ENCODE measurements around the gene BCAN.

BCAN gene

DNA sequence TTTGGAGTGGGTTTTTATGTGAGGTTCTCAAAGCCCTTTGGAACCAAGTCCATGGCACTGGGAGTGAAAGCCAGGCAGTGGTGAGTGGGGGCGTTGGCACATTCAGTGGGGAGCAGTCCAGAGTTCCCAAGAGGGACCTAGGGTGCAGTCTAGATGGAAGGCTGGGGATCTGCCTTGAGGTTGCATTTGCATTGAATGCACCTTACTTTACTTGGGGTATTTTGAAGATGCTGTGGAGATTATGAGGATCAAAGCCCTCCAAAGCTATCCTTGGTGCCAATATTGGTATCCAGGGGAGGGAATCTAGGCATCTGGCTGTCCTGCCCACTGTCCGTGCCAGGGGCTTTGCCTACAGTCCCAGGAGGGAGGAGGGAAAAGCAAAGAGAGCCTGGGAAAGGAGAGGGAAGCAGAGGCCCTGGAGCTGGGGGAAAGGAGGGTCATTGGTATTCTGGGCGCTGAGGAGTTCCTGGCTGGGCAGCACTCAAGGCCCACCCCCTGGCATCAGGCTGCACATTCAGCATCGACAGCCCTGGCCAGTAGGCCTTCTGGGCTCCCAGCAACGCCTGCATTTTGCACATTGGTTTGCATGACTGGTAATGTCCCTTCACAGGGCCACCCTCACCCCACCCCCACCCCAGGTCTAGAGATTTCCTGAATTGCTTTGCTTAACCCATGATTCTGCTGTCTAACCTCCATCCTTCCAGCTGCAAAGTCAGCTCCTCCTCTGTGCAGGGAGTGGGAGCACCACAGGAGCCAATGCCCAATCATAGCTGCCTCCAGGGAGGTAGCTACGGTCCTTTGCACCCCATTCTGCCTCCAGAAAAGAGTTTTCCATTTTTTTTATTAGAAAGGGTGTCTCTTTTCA, 843 bp upstream of the BCAN start:
- Histone ChIP-seq H3K9ac (ENCODE audit: low read length) (no peak overlapping the region), H3K27me3 (ENCODE audit: control insufficient read depth, insufficient read depth, low read length) (peaks cover 87% of the 10 kb centered on the region), H3K36me3 (ENCODE audit: control insufficient read depth, insufficient read depth, low read length) (no peaks in the 10 kb centered on the region), H3K4me3 (ENCODE audit: low read length) (no peak overlapping the region), H3K9me3 (ENCODE audit: control insufficient read depth, low read length) (no peaks in the 10 kb centered on the region), H3K4me1 (ENCODE audit: control insufficient read depth, insufficient read depth, low read length) (peaks cover 11% of the 10 kb centered on the region)

DNA sequence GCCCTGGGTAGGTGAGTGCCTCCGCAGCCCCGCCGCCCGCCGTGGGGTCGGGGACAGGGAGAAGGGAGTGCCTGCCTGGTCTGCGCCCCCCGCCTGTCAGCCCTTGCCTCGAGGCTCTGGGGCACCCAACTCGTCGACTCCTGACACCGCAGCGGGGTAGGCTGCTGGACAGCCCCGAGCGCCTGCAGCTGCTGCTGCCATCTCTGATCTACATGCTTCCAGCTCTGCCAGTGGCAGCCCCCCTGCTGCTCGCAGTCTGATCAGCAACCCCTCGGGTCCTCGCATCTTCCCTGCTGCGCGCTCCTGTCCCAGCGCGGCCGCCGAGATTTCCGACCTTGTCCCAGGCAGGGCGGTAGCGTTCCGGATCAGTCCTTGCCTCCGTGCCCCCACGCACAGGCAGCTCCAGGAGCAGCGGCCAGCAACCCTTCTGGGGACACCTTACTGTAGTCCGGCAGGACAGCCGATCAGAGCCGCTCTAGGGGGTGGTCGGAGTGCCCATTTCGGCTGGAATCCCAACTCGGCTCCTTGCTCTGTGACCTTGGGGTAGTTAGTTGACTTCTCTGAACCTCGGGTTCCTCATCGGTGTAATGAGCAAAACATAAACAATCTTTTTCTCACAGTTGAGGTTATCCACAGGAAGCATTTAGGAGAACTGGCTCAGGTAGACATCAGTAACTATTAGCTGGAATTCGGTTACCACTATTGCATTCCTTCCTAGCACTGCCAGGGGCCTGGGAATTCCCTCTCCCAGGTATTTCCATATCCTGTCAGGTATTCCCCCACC, 540 bp downstream of the BCAN start:
- H3K27me3 ChIP-seq (ENCODE audit: control insufficient read depth, insufficient read depth, low read length) = peaks cover 97% of the 10 kb centered on the region
- H3K9ac ChIP-seq (ENCODE audit: low read length) = no peak overlapping the region
- no peaks in the 10 kb centered on the region for H3K9me3 ChIP-seq (ENCODE audit: control insufficient read depth, low read length)
- no peak overlapping the region for H3K4me3 ChIP-seq (ENCODE audit: low read length)
- H3K36me3 ChIP-seq (ENCODE audit: control insufficient read depth, insufficient read depth, low read length) = no peaks in the 10 kb centered on the region
- H3K4me1 ChIP-seq (ENCODE audit: control insufficient read depth, insufficient read depth, low read length) = peaks cover 11% of the 10 kb centered on the region

GRCh38 chr1:156643049-156643777, 1.3 kb downstream of the BCAN start:
- H3K27me3 ChIP-seq (ENCODE audit: control insufficient read depth, insufficient read depth, low read length) = peaks cover 99% of the 10 kb centered on the region
- H3K9ac ChIP-seq (ENCODE audit: low read length) = no peak overlapping the region
- no peaks in the 10 kb centered on the region for H3K9me3 ChIP-seq (ENCODE audit: control insufficient read depth, low read length)
- peaks cover 11% of the 10 kb centered on the region for H3K4me1 ChIP-seq (ENCODE audit: control insufficient read depth, insufficient read depth, low read length)
- H3K4me3 ChIP-seq (ENCODE audit: low read length) = no peak overlapping the region
- no peaks in the 10 kb centered on the region for H3K36me3 ChIP-seq (ENCODE audit: control insufficient read depth, insufficient read depth, low read length)

DNA sequence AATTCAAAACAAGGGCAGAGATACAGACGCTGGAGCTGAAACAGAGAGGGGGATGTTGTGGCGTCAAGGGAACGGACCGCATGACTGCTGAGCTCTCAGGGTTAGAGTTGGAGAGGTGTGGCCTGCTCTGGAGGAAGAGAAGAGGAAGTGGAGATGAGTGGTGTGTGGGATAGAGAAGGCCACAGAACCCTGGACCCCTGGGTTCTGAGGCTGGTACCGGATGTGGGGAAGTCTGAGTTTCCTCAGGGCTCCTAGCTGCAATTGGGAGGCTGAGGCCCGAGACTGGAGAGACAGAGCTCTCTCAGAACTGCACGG, 1.8 kb downstream of the BCAN start:
- Histone ChIP-seq H3K9ac (ENCODE audit: low read length) (no peak overlapping the region), H3K4me1 (ENCODE audit: control insufficient read depth, insufficient read depth, low read length) (peaks cover 11% of the 10 kb centered on the region), H3K27me3 (ENCODE audit: control insufficient read depth, insufficient read depth, low read length) (peaks cover 96% of the 10 kb centered on the region)

GRCh38 chr1:156644146-156644545, 2.2 kb downstream of the BCAN start:
- Histone ChIP-seq H3K9ac (ENCODE audit: low read length) (no peak overlapping the region), H3K27me3 (ENCODE audit: control insufficient read depth, insufficient read depth, low read length) (peaks cover 91% of the 10 kb centered on the region), H3K4me3 (ENCODE audit: low read length) (no peak overlapping the region)

More for the DNA sequence above, 1.8 kb downstream of the BCAN start:
- Histone ChIP-seq H3K4me3 (ENCODE audit: low read length) (no peak overlapping the region), H3K9me3 (ENCODE audit: control insufficient read depth, low read length) (no peaks in the 10 kb centered on the region), H3K36me3 (ENCODE audit: control insufficient read depth, insufficient read depth, low read length) (no peaks in the 10 kb centered on the region)

DNA sequence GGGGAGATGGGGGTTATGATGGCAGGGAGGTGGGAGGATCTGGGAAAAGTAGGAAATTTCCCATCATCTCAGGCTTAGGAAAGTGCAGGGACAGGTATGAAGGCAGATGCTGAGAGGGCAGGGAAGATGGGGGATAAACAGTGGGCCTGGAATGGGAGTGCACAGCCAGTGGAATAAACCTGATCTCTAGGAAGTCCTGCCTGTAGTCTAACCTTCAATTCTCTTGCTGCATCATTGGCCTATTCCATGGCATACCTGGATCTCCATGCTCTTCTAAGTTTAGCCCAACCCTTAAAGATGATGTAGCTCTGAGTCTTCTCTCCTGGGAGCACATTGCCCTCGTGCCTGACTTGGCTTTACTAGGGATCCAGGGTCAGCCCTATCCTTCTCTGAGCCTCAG, 2.7 kb downstream of the BCAN start:
- Histone ChIP-seq H3K9ac (ENCODE audit: low read length) (no peak overlapping the region), H3K9me3 (ENCODE audit: control insufficient read depth, low read length) (no peaks in the 10 kb centered on the region), H3K4me1 (ENCODE audit: control insufficient read depth, insufficient read depth, low read length) (peaks cover 11% of the 10 kb centered on the region), H3K4me3 (ENCODE audit: low read length) (no peak overlapping the region), H3K36me3 (ENCODE audit: control insufficient read depth, insufficient read depth, low read length) (no peaks in the 10 kb centered on the region), H3K27me3 (ENCODE audit: control insufficient read depth, insufficient read depth, low read length) (peaks cover 87% of the 10 kb centered on the region)

More at GRCh38 chr1:156644146-156644545, 2.2 kb downstream of the BCAN start:
- no peaks in the 10 kb centered on the region for H3K36me3 ChIP-seq (ENCODE audit: control insufficient read depth, insufficient read depth, low read length)
- H3K4me1 ChIP-seq (ENCODE audit: control insufficient read depth, insufficient read depth, low read length) = peaks cover 11% of the 10 kb centered on the region
- H3K9me3 ChIP-seq (ENCODE audit: control insufficient read depth, low read length) = no peaks in the 10 kb centered on the region

DNA sequence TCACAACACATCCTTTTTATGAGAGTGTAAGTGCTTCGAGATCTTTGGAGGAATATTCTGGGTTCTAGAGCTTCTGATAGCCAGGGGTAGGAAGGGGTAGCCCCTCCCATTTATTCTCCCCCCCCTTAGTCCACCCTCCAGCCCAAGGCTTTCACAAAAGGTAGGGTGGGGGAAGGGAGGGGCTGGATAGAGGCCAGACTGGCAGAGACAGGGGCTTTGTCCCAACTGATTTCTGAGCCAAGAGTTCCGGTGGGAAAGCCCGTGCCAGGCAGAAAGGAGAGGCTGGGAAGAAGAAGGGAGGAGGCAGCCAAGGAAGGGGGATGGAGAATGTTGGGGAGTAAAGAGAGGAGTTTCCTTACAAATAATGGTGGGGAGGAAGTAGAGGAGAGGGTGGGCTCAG, 3.1 kb downstream of the BCAN start:
- H3K27me3 ChIP-seq (ENCODE audit: control insufficient read depth, insufficient read depth, low read length) = peaks cover 82% of the 10 kb centered on the region
- H3K4me1 ChIP-seq (ENCODE audit: control insufficient read depth, insufficient read depth, low read length) = peaks cover 11% of the 10 kb centered on the region
- H3K4me3 ChIP-seq (ENCODE audit: low read length) = no peak overlapping the region
- H3K9ac ChIP-seq (ENCODE audit: low read length) = no peak overlapping the region
- no peaks in the 10 kb centered on the region for H3K36me3 ChIP-seq (ENCODE audit: control insufficient read depth, insufficient read depth, low read length)
- no peaks in the 10 kb centered on the region for H3K9me3 ChIP-seq (ENCODE audit: control insufficient read depth, low read length)

GRCh38 chr1:156645666-156646065, 3.7 kb downstream of the BCAN start:
- Histone ChIP-seq H3K4me3 (ENCODE audit: low read length) (no peak overlapping the region), H3K27me3 (ENCODE audit: control insufficient read depth, insufficient read depth, low read length) (peaks cover 76% of the 10 kb centered on the region), H3K4me1 (ENCODE audit: control insufficient read depth, insufficient read depth, low read length) (peaks cover 11% of the 10 kb centered on the region)

DNA sequence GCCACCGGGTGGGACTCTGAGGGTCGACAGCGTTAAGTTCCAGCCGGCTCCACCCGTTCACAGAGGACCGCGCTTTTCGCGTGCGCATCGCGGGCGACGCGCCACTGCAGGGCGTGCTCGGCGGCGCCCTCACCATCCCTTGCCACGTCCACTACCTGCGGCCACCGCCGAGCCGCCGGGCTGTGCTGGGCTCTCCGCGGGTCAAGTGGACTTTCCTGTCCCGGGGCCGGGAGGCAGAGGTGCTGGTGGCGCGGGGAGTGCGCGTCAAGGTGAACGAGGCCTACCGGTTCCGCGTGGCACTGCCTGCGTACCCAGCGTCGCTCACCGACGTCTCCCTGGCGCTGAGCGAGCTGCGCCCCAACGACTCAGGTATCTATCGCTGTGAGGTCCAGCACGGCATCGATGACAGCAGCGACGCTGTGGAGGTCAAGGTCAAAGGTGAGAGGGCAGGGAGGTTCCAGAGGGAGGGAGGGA, 4.9 kb downstream of the BCAN start:
- H3K9ac ChIP-seq (ENCODE audit: low read length) = no peak overlapping the region
- no peaks in the 10 kb centered on the region for H3K36me3 ChIP-seq (ENCODE audit: control insufficient read depth, insufficient read depth, low read length)
- no peaks in the 10 kb centered on the region for H3K9me3 ChIP-seq (ENCODE audit: control insufficient read depth, low read length)
- H3K4me3 ChIP-seq (ENCODE audit: low read length) = no peak overlapping the region
- peaks cover 65% of the 10 kb centered on the region for H3K27me3 ChIP-seq (ENCODE audit: control insufficient read depth, insufficient read depth, low read length)
- H3K4me1 ChIP-seq (ENCODE audit: control insufficient read depth, insufficient read depth, low read length) = peaks cover 5% of the 10 kb centered on the region

More at GRCh38 chr1:156645666-156646065, 3.7 kb downstream of the BCAN start:
- no peaks in the 10 kb centered on the region for H3K36me3 ChIP-seq (ENCODE audit: control insufficient read depth, insufficient read depth, low read length)
- no peak overlapping the region for H3K9ac ChIP-seq (ENCODE audit: low read length)
- no peaks in the 10 kb centered on the region for H3K9me3 ChIP-seq (ENCODE audit: control insufficient read depth, low read length)

GRCh38 chr1:156647351-156647750, 5.4 kb downstream of the BCAN start:
- H3K9me3 ChIP-seq (ENCODE audit: control insufficient read depth, low read length) = no peaks in the 10 kb centered on the region
- H3K9ac ChIP-seq (ENCODE audit: low read length) = no peak overlapping the region
- H3K4me3 ChIP-seq (ENCODE audit: low read length) = no peak overlapping the region
- H3K27me3 ChIP-seq (ENCODE audit: control insufficient read depth, insufficient read depth, low read length) = peaks cover 59% of the 10 kb centered on the region
- H3K4me1 ChIP-seq (ENCODE audit: control insufficient read depth, insufficient read depth, low read length) = peaks cover 2% of the 10 kb centered on the region
- H3K36me3 ChIP-seq (ENCODE audit: control insufficient read depth, insufficient read depth, low read length) = no peaks in the 10 kb centered on the region

DNA sequence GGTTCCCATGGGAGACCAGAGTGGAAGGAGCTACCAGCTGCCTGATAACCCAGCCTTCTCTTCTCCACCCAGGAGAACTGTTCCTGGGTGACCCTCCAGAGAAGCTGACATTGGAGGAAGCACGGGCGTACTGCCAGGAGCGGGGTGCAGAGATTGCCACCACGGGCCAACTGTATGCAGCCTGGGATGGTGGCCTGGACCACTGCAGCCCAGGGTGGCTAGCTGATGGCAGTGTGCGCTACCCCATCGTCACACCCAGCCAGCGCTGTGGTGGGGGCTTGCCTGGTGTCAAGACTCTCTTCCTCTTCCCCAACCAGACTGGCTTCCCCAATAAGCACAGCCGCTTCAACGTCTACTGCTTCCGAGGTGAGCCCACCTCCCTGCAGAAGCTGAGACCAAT, 6.6 kb downstream of the BCAN start:
- no peaks in the 10 kb centered on the region for H3K4me1 ChIP-seq (ENCODE audit: control insufficient read depth, insufficient read depth, low read length)
- H3K9ac ChIP-seq (ENCODE audit: low read length) = no peak overlapping the region
- H3K9me3 ChIP-seq (ENCODE audit: control insufficient read depth, low read length) = no peaks in the 10 kb centered on the region
- H3K27me3 ChIP-seq (ENCODE audit: control insufficient read depth, insufficient read depth, low read length) = peaks cover 55% of the 10 kb centered on the region
- H3K4me3 ChIP-seq (ENCODE audit: low read length) = no peak overlapping the region
- H3K36me3 ChIP-seq (ENCODE audit: control insufficient read depth, insufficient read depth, low read length) = no peaks in the 10 kb centered on the region

- H3K27me3 ChIP-seq (ENCODE audit: control insufficient read depth, insufficient read depth, low read length) = peaks cover 53% of the 10 kb centered on the region
- no peaks in the 10 kb centered on the region for H3K4me1 ChIP-seq (ENCODE audit: control insufficient read depth, insufficient read depth, low read length)
These were observed 7.0 kb downstream of the BCAN start for GRCh38 chr1:156648951-156649350.

More at GRCh38 chr1:156648951-156649350, 7.0 kb downstream of the BCAN start:
- Histone ChIP-seq H3K9me3 (ENCODE audit: control insufficient read depth, low read length) (no peaks in the 10 kb centered on the region), H3K9ac (ENCODE audit: low read length) (no peak overlapping the region), H3K36me3 (ENCODE audit: control insufficient read depth, insufficient read depth, low read length) (no peaks in the 10 kb centered on the region), H3K4me3 (ENCODE audit: low read length) (no peak overlapping the region)
